Heart left ventricle (tissue), 13 donors: ENCODE measurements around the gene ZSCAN25.

Experiments
- POLR2A ChIP-seq, 2 donors: fragments of 450-650 bp; IDR thresholded peaks; one replicate each; pipeline ENCODE4 v1.6.1; 2017; ENCODE audit warnings: antibody characterized with exemption in 2 of 2, mild to moderate bottlenecking in 2 of 2, moderate library complexity in 2 of 2
- TF ChIP-seq, protein P1 (sequence below), 12 donors: fragments of 200-600 bp; sonication (generic) in 4 of 12; IDR thresholded peaks; one replicate each; pipeline versions ENCODE4 v1.5.0 to v1.8.0; 2018 to 2022; ENCODE audit warnings: antibody characterized with exemption in 12 of 12, mild to moderate bottlenecking in 5 of 12
- donor health status: ischemic (EF 13 %, LVEDD 7.1; RV severe dilation, severe dysfunction).
- donor health status: DM: no; HTN: yes; CAD: no.
- donor health status: DM: no; HTN: no; CAD: no.
- donor health status: ischemic (EF 25% LVEDD 6.9; RV normal size, moderate dysfunction).
- donor health status: ischemic (EF 25% LVEDD 5.7; RV mildly dilated, moderate dysfunction).
- donor health status: ischemic (EF 35%, LVEDD 5.7; RV mildly dilated, moderate dysfunction).
- donor health status: nonischemic (EF 11% LVEDD 7.7; RV severe dilation, severe dysfunction).
- donor health status: DM: yes; HTN: yes; CAD: no.
- donor health status: PGD.
- donor health status: ischemic (EF 29% LVEDD 5.4; RV normal size, mild dysfunction).
- donor health status: nonischemic (EF 23%, LVEDD 6.1; RV moderate dilation, normal function).

DNA sequence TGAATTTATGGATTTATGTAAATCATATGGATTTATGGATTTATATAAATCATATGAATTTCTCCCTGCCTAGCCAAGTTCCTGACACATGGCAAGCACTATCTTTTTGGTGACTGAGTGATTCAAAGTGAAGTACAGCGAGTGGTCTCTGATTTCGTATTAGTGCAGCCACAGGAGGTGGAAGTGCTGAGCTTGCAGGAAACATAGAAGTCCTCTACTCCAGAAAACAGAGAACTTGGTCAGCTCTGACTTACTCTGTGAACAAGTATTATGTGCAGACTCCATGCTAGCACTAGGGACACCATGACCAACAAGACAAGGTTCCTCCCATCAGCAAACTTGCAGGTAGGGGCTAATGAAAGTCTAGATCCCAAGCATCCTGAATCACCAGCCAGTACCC lies 34.5 kb downstream of the ZSCAN25 start:
- TF ChIP-seq, protein P1, sequence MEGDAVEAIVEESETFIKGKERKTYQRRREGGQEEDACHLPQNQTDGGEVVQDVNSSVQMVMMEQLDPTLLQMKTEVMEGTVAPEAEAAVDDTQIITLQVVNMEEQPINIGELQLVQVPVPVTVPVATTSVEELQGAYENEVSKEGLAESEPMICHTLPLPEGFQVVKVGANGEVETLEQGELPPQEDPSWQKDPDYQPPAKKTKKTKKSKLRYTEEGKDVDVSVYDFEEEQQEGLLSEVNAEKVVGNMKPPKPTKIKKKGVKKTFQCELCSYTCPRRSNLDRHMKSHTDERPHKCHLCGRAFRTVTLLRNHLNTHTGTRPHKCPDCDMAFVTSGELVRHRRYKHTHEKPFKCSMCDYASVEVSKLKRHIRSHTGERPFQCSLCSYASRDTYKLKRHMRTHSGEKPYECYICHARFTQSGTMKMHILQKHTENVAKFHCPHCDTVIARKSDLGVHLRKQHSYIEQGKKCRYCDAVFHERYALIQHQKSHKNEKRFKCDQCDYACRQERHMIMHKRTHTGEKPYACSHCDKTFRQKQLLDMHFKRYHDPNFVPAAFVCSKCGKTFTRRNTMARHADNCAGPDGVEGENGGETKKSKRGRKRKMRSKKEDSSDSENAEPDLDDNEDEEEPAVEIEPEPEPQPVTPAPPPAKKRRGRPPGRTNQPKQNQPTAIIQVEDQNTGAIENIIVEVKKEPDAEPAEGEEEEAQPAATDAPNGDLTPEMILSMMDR (IDR thresholded peaks at IDR 0.05) = no peak
- TF ChIP-seq POLR2A (IDR thresholded peaks at IDR 0.05) = no peak
